Measurements from ENCODE around the gene PLAC8L1. TPM values are rescaled to one million over a fixed set of nuclear protein-coding genes. Genes with fewer than 3 reads are reported as not detected.

Gene PLAC8L1
- total RNA-seq, 6 experiments from 2014 or later: not detected

DNA sequence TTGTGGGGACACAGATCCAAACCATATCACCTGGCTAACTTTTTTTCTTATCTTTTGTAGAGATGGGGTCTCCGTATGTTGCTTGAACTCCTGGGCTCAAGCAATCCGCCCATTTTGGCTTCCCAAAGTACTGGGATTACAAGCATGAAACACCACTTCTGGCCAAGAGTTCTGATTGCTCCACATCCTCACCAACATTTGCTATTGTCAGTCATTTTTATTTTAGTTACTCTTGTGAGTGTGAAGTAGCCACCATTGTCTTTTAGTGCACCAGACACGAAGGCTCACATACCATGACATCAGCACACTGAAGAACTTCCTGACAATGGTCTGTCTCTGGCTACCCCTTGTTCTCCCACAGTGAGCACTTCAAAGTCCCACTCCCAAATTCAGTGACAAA lies 17.3 kb downstream of the PLAC8L1 start:
- H3K36me3 ChIP-seq: no peaks in the 10 kb centered on the region
- ATAC-seq (no peak), DNase-seq (no peak)
- TF ChIP-seq, protein P1, sequence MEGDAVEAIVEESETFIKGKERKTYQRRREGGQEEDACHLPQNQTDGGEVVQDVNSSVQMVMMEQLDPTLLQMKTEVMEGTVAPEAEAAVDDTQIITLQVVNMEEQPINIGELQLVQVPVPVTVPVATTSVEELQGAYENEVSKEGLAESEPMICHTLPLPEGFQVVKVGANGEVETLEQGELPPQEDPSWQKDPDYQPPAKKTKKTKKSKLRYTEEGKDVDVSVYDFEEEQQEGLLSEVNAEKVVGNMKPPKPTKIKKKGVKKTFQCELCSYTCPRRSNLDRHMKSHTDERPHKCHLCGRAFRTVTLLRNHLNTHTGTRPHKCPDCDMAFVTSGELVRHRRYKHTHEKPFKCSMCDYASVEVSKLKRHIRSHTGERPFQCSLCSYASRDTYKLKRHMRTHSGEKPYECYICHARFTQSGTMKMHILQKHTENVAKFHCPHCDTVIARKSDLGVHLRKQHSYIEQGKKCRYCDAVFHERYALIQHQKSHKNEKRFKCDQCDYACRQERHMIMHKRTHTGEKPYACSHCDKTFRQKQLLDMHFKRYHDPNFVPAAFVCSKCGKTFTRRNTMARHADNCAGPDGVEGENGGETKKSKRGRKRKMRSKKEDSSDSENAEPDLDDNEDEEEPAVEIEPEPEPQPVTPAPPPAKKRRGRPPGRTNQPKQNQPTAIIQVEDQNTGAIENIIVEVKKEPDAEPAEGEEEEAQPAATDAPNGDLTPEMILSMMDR (IDR thresholded peaks at IDR 0.05): no peak
- TF ChIP-seq POLR2A (IDR thresholded peaks at IDR 0.05): no peak
- H3K27ac ChIP-seq: no peak overlapping the region
- no peaks in the 10 kb centered on the region for H3K9me3 ChIP-seq
- no peaks in the 10 kb centered on the region for H3K4me1 ChIP-seq
- H3K27me3 ChIP-seq: no peaks in the 10 kb centered on the region
- no peak overlapping the region for H3K4me3 ChIP-seq
- WGBS (ENCODE audit: insufficient coverage, low coverage, low lambda C conversion rate, missing lambda C conversion rate): 91% methylated on average over 1 of the region's 3 CpGs
- intact Hi-C loops (cut with DNase I): no loop called here

DNA sequence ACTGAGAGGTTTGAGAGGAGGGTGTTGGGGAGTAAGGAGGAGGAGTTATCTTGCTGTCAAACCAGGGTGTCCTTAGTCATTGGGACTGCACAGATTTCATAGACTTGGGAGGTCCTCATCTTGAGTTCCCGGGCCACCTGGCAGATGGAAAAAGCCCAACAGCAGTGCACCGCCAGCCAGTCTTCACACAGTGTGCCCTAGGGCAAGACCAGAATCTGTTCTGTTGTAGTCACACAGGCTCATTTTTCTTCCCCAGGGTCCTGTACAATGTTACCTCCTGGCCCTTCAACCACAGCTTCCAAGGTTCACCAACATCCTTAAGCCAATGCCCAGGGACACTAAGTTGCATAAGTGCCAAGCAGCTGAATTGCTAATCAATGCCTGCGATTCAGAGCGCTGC lies 21.0 kb downstream of the PLAC8L1 start:
- WGBS (ENCODE audit: insufficient coverage, low coverage, low lambda C conversion rate, missing lambda C conversion rate): 61% methylated on average over 2 of the region's 4 CpGs
- intact Hi-C loops (cut with DNase I): no loop called here
- no peaks in the 10 kb centered on the region for H3K9me3 ChIP-seq

DNA sequence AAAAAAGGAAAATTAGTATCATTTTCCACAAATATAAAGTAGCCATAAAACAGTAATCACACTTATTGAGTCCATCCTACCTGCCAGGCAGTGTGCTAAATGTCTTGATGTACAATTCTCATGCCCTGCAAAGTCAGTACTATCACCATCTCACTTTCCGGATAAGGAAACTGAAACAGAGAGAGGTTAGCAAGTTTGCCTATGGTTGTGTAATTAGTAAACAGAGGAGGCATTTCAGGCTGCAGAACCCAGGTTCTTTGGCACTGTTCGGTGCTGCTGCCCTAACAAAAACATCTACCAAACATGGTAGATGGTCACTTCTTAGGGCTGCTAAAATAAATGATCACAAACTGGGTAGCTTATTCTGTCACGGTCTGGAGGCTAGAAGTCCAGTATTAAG lies 22.6 kb downstream of the PLAC8L1 start:
- no peak overlapping the region for H3K4me3 ChIP-seq
- TF ChIP-seq, protein P1 (IDR thresholded peaks at IDR 0.05): no peak
- TF ChIP-seq POLR2A (IDR thresholded peaks at IDR 0.05): no peak
- H3K27ac ChIP-seq: no peak overlapping the region
- peak; percentile 63 to 86 (median 82) for ATAC-seq
- H3K27me3 ChIP-seq: no peaks in the 10 kb centered on the region
- H3K9me3 ChIP-seq: no peaks in the 10 kb centered on the region
- WGBS (ENCODE audit: insufficient coverage, low coverage, low lambda C conversion rate, missing lambda C conversion rate): 43% methylated on average over 3 of the region's 3 CpGs
- intact Hi-C loops (cut with DNase I): no loop called here
- no peak for DNase-seq
- H3K36me3 ChIP-seq: no peaks in the 10 kb centered on the region
- H3K4me1 ChIP-seq: peaks cover 0 to 8% (median 0%) of the 10 kb centered on the region in 4 donors

More for the DNA sequence above, 21.0 kb downstream of the PLAC8L1 start:
- H3K27ac ChIP-seq: no peak overlapping the region
- H3K4me3 ChIP-seq: no peak overlapping the region
- H3K36me3 ChIP-seq: no peaks in the 10 kb centered on the region
- TF ChIP-seq, protein P1 (IDR thresholded peaks at IDR 0.05): no peak
- TF ChIP-seq POLR2A (IDR thresholded peaks at IDR 0.05): no peak
- H3K27me3 ChIP-seq: no peaks in the 10 kb centered on the region
- peaks cover 0 to 8% (median 0%) of the 10 kb centered on the region in 4 donors for H3K4me1 ChIP-seq
- no peak for ATAC-seq
- DNase-seq: no peak

DNA sequence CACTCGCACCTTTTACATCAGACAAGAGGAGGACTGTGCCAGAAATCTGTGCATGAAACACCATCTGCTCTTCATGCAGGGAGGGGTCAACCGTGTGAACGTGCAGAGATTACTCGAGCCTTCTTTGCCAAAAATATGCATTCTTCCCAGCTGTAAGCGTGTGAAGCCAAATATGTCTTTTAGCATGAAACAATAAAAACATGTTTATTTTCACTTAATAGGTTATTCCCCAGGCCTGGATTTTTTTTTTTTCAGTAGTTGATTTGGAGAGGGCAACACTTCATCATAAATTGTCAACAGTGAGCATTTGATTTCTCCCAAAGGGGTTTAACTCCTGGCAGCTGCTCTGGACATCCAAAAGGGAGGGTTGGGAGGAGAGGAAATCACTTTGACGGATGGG lies 23.8 kb downstream of the PLAC8L1 start:
- WGBS (ENCODE audit: insufficient coverage, low coverage, low lambda C conversion rate, missing lambda C conversion rate): 69% methylated on average over 6 of the region's 6 CpGs
- no peak overlapping the region for H3K27ac ChIP-seq
- no peak for ATAC-seq
- no peak for DNase-seq
- H3K9me3 ChIP-seq: no peaks in the 10 kb centered on the region
- no peak overlapping the region for H3K4me3 ChIP-seq
- intact Hi-C loops (cut with DNase I): no loop called here
- peaks cover 0 to 8% (median 0%) of the 10 kb centered on the region in 4 donors for H3K4me1 ChIP-seq
- H3K36me3 ChIP-seq: no peaks in the 10 kb centered on the region
- TF ChIP-seq, protein P1 (IDR thresholded peaks at IDR 0.05): no peak
- no peak for TF ChIP-seq POLR2A (IDR thresholded peaks at IDR 0.05)
- no peaks in the 10 kb centered on the region for H3K27me3 ChIP-seq
